Esophagus muscularis mucosa (tissue), 4 donors: ENCODE results near the gene KCNJ12. TPM values are rescaled to one million over a fixed set of nuclear protein-coding genes. Genes with fewer than 3 reads are reported as not detected.
"Not testable (repeated sequence)": the region's sequence is repeated elsewhere in the genome, so short reads cannot be mapped to it uniquely, and the experiment has no call there.

Experiments
- DNase-seq: peaks from one replicate; pipeline ENCODE4 v3.0.0-alpha.2; 2017; ENCODE audit errors: extremely low spot score
- H3K27ac ChIP-seq, 4 donors: fragments of 200-600 bp; sonication (generic); replicated peaks in 1 of 4; 1 replicate in 3 of 4; 2 replicates in 1 of 4; pipeline ENCODE4 v1.5.1; 2016 to 2019; ENCODE audit warnings: mild to moderate bottlenecking in 1 of 4
- H3K27me3 ChIP-seq, 4 donors: fragments of 200-600 bp; sonication (generic); one replicate each; pipeline versions ENCODE4 v1.5.1 to v1.6.0; 2016 to 2019
- H3K36me3 ChIP-seq, 4 donors: fragments of 200-600 bp; sonication (generic); one replicate each; pipeline ENCODE4 v1.5.1; 2016 to 2019
- H3K4me1 ChIP-seq, 4 donors: fragments of 200-600 bp; sonication (generic); one replicate each; pipeline ENCODE4 v1.5.1; 2016 to 2019
- H3K4me3 ChIP-seq, 4 donors: fragments of 200-600 bp; sonication (generic); 1 replicate in 2 of 4; 2 replicates in 2 of 4; pipeline ENCODE4 v1.5.1; 2016 to 2019; ENCODE audit warnings: mild to moderate bottlenecking in 4 of 4, moderate library complexity in 1 of 4
- H3K9me3 ChIP-seq, 4 donors: fragments of 200-600 bp; sonication (generic); 1 replicate in 3 of 4; 2 replicates in 1 of 4; pipeline ENCODE4 v1.5.1; 2016 to 2019
- EP300 ChIP-seq: sonication (generic); formaldehyde crosslinking; IDR thresholded peaks from one replicate; pipeline ENCODE4 v1.6.1; 2017; ENCODE audit warnings: antibody characterized with exemption
- POLR2A ChIP-seq: fragments of 450-650 bp; IDR thresholded peaks from one replicate; pipeline ENCODE4 v1.6.1; 2017; ENCODE audit warnings: antibody characterized with exemption, moderate library complexity, mild to moderate bottlenecking, low read depth
- POLR2AphosphoS5 ChIP-seq, 2 donors: sonication (generic); formaldehyde crosslinking; IDR thresholded peaks; one replicate each; pipeline ENCODE4 v1.6.1; 2017; ENCODE audit warnings: antibody characterized with exemption in 2 of 2
- WGBS: methylation state at CpG from one replicate; pipeline ENCODE4 v1.1.5; 2018; 5-methylcytosine and 5-hydroxymethylcytosine counted together
- intact Hi-C: fragments of 100-400 bp; cut with DNase I; formaldehyde crosslinking; loops from one replicate; pipeline ENCODE4 v1.15.1; 2023
- total RNA-seq, 4 donors: library from RNA; depleted of rRNA; stranded (reverse); fragments of >200 nt; gene quantifications; one replicate each; pipeline versions ENCODE4 v1.1.0 to v1.2.1, GENCODE V29; 2016
- TF ChIP-seq, protein P1 (sequence below), 3 experiments: fragments of 200-600 bp in 2 of 3; fragments of 450-650 bp in 1 of 3; sonication (generic) in 2 of 3; IDR thresholded peaks; one replicate each; pipeline ENCODE4 v1.5.1; 2017 to 2019; ENCODE audit warnings: antibody characterized with exemption in 3 of 3, mild to moderate bottlenecking in 2 of 3, moderate library complexity in 1 of 3

Gene KCNJ12
- total RNA-seq, 4 donors from 2014 or later: 0.83 to 2.1 (median 1.5) TPM

DNA sequence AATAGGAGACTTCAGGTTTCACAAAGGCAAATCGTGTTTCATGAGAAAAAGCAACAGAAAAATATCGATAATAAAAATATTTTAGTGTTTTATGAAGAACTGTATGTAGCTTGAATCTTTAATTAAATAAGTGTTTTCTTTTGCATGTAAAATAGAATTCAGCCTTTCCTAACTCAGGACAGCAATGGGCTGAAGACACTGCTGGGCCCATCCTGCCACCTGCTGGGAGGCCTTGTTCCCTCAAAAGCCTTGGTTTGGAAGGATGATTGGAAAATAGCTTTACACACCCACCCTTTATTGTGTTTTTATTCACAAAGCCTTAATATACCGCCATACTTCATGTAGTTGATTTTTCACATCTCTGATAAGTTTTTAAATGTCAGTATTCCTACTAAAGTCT, 73.7 kb downstream of the KCNJ12 start:
- not testable (repeated sequence) for DNase-seq, H3K36me3 ChIP-seq, H3K9me3 ChIP-seq, H3K4me3 ChIP-seq, H3K27ac ChIP-seq
- TF ChIP-seq, protein P1, sequence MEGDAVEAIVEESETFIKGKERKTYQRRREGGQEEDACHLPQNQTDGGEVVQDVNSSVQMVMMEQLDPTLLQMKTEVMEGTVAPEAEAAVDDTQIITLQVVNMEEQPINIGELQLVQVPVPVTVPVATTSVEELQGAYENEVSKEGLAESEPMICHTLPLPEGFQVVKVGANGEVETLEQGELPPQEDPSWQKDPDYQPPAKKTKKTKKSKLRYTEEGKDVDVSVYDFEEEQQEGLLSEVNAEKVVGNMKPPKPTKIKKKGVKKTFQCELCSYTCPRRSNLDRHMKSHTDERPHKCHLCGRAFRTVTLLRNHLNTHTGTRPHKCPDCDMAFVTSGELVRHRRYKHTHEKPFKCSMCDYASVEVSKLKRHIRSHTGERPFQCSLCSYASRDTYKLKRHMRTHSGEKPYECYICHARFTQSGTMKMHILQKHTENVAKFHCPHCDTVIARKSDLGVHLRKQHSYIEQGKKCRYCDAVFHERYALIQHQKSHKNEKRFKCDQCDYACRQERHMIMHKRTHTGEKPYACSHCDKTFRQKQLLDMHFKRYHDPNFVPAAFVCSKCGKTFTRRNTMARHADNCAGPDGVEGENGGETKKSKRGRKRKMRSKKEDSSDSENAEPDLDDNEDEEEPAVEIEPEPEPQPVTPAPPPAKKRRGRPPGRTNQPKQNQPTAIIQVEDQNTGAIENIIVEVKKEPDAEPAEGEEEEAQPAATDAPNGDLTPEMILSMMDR (IDR thresholded peaks at IDR 0.05): peak in 2 of 3 experiments; percentile 35 to 36
- WGBS: 70% methylated on average over 3 of the region's 3 CpGs
- Histone ChIP-seq H3K27me3 (peaks cover 0 to 36% (median 0%) of the 10 kb centered on the region in 4 donors), H3K4me1 (peaks cover 6 to 13% (median 13%) of the 10 kb centered on the region in 4 donors)
- intact Hi-C loops: loop anchor here (10.0 kb wide), 2 partner anchors 115 to 325 kb away; partner anchors contain the start of gene DHRS7B

DNA sequence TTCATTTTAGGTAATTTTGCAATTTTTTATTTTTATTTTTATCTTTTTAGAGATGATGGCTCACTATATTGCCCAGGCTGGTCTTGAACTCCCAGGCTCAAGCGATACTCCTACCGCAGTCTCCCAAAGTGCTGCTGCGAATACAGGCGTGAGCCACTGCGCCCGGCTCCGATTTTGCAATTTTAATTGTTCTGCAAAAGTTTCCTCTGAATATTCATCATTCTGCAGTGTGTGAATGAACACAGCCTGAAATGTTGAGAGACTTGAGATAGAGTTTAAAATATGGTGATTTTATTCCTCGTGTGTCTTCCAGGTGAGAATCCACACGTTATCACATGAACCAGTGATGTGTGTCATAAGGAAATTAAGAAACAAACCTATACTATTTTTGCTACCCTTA, 75.8 kb downstream of the KCNJ12 start:
- intact Hi-C loops: loop anchor here (10.0 kb wide), 2 partner anchors 117 to 327 kb away; partner anchors contain the start of gene DHRS7B
- DNase-seq: no peak
- Histone ChIP-seq H3K9me3 (no peaks in the 10 kb centered on the region), H3K36me3 (no peaks in the 10 kb centered on the region), H3K4me1 (peaks cover 10 to 20% (median 18%) of the 10 kb centered on the region in 4 donors), H3K27me3 (peaks cover 0 to 36% (median 0%) of the 10 kb centered on the region in 4 donors), H3K27ac (no peak overlapping the region), H3K4me3 (peak overlapping the region in 3 of 4 donors; percentile 38 to 46 (median 45))
- TF ChIP-seq POLR2AphosphoS5 (IDR thresholded peaks at IDR 0.05): no peak
- TF ChIP-seq POLR2A: no peak
- TF ChIP-seq, protein P1 (IDR thresholded peaks at IDR 0.05): no peak
- no peak for TF ChIP-seq EP300
- 63% methylated on average over 9 of the region's 9 CpGs for WGBS

DNA sequence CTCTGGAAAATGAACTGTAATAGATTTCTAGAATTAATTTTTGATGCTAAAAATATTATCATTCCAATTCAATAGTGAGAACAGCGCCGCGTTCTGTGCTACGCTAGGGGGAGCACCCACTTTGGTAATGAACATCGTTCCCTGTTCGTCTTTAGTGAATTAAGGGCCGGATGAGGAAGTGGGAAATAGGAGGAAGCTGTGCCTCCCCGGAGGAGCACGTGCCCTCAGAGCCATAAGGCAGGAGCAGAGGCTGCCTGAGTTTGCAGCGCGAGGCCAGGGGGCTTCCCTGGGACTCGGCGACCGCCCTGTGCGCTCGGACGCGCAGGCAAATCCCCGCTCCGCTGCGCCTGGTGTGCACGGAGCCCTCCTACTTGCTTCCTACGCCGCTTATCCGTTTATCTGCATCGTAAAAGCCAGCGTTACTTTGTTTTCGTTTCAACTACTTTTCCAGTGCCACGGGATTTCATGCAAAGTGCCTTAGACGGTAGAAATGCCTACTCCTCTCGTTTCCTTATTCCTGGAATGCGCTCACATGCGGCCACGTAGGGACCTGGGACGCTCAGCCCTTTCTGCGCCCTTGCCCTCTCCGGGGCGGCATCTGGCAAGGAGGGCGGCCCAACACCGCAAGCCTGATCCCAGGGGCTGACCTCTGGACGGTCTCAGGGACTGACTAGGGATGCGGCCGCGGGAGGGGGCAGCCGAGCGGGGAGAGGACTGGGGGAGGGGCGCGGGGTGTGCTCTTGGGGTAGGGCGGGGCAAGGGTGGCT, 76.4 kb downstream of the KCNJ12 start:
- DNase-seq: no peak
- H3K27ac ChIP-seq: no peak overlapping the region
- no peaks in the 10 kb centered on the region for H3K9me3 ChIP-seq
- intact Hi-C loops: loop anchor here (10.0 kb wide), 2 partner anchors 118 to 328 kb away; partner anchors contain the start of gene DHRS7B
- H3K27me3 ChIP-seq: peaks cover 0 to 36% (median 0%) of the 10 kb centered on the region in 4 donors
- H3K4me1 ChIP-seq: peaks cover 13 to 26% (median 23%) of the 10 kb centered on the region in 4 donors
- no peaks in the 10 kb centered on the region for H3K36me3 ChIP-seq
- TF ChIP-seq, protein P1 (IDR thresholded peaks at IDR 0.05): peak; percentile 58 to 67 (median 66)
- TF ChIP-seq POLR2AphosphoS5 (IDR thresholded peaks at IDR 0.05) (peak; percentile 29 to 45), POLR2A (no peak), EP300 (no peak)
- WGBS: 10% methylated on average over 38 of the region's 49 CpGs
- peak overlapping the region; percentile 38 to 56 (median 46) for H3K4me3 ChIP-seq

DNA sequence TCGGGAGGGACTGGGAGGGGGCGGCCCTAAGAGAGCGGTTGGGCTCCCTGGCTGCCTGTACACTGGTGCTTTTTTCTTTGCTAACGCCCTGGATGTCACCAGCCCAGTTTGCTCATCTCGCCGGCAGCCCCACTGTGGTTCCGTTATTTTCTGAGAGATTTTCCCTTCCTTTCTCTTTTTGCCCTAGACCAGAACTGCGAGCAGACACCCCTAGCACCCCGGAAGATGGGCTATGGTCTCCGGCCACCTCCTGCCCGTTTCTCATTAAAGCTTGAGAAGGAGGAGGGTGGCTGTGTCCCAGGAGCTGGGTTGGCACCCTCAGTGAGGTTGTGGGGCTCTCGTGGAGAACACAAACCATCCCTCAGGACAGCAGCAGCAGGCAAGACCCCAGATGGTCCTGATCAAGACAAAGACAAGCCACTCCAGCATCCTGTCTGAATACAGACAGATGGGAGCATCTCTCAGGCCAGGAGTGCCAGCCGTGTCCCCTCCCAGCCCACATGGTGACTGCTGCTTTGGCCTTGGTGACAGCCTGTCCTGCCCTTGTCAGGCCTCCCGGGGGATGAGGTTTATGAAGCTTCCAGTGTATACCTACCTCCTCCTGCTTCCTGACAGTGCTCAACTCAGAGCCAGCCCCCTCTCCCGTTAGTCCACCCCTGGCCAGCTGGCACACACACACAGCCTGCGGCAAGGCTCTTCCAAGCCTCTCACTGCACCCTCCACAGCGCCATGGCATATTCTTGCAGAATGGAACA, 77.2 kb downstream of the KCNJ12 start:
- Histone ChIP-seq H3K9me3 (no peaks in the 10 kb centered on the region), H3K4me3 (peak overlapping the region; percentile 38 to 56 (median 46)), H3K4me1 (peaks cover 13 to 29% (median 25%) of the 10 kb centered on the region in 4 donors), H3K27me3 (peaks cover 0 to 28% (median 0%) of the 10 kb centered on the region in 4 donors), H3K27ac (no peak overlapping the region), H3K36me3 (no peaks in the 10 kb centered on the region)
- TF ChIP-seq POLR2AphosphoS5 (IDR thresholded peaks at IDR 0.05) (no peak), EP300 (no peak), POLR2A (no peak)
- TF ChIP-seq, protein P1 (IDR thresholded peaks at IDR 0.05): no peak
- no peak for DNase-seq
- 86% methylated on average over 12 of the region's 17 CpGs for WGBS
- intact Hi-C loops: loop anchor here (10.0 kb wide), 2 partner anchors 119 to 329 kb away; partner anchors contain the start of gene DHRS7B

DNA sequence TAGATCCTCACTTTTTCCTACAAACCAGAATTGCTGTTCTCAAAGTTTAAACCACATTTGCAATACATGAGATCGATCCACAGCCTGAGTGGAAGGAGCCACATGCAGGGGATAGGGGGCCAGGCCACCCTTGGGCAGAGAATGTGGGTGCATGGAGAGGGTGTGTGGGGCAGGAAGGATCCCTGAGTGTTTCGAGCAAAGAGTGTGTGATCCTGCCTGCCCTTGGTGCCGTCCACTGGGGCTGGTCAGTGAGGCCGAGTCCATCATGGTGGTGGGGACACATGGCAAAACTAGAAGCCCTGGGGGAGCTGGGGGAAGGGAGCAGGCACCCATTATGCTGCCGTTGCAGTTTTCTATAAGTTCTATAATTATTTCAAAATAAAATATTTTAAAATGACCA, 77.8 kb downstream of the KCNJ12 start:
- intact Hi-C loops: loop anchor here (10.0 kb wide), 2 partner anchors 119 to 329 kb away; partner anchors contain the start of gene DHRS7B
- H3K27ac ChIP-seq, DNase-seq: not testable (repeated sequence)

More for the DNA sequence above, 77.8 kb downstream of the KCNJ12 start:
- H3K36me3 ChIP-seq, H3K9me3 ChIP-seq, H3K4me3 ChIP-seq: not testable (repeated sequence)
- 86% methylated on average over 5 of the region's 5 CpGs for WGBS
- peaks cover 13 to 29% (median 25%) of the 10 kb centered on the region in 4 donors for H3K4me1 ChIP-seq
- peaks cover 0 to 26% (median 0%) of the 10 kb centered on the region in 4 donors for H3K27me3 ChIP-seq
